ENCODE data around the gene GPM6B. TPM values are rescaled to one million over a fixed set of nuclear protein-coding genes. Genes with fewer than 3 reads are reported as not detected.
A peak's percentile ranks its signal among the peaks of the same experiment; 100 is the strongest.
"Not testable (repeated sequence)": the region's sequence is repeated elsewhere in the genome, so short reads cannot be mapped to it uniquely, and the experiment has no call there.

Gene GPM6B
- total and polyA plus RNA-seq, 7 experiments from 2014 or later, result 0.18 to 0.27 TPM; not detected in 5

DNA sequence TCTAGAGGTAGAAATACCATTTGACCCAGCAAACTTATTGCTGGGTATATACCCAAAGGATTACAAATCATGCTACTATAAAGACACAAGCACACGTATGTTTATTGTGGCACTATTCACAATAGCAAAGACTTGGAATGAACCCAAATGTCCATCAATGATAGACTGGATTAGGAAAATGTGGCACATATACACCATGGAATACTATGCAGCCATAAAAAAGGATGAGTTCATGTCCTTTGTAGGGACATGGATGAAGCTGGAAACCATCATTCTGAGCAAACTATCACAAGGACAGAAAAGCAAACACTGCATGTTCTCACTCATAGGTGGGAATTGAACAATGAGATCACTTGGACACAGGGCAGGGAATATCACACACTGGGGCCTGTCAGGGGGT, 86.4 kb downstream of the GPM6B start:
- H3K27ac ChIP-seq (ENCODE audit: low read depth, low read length); H3K9me3 ChIP-seq (ENCODE audit: control insufficient read depth in 2 of 3, low read length in 3 of 3); H3K27me3 ChIP-seq (ENCODE audit: control insufficient read depth in 2 of 2, insufficient read depth in 2 of 2, low read length in 2 of 2); H3K4me3 ChIP-seq (ENCODE audit: low read length); POLR2A ChIA-PET; CTCF ChIA-PET; DNase-seq; H3K4me3 Mint-ChIP-seq; ATAC-seq; H3K27me3 Mint-ChIP-seq; H3K36me3 ChIP-seq (ENCODE audit: control insufficient read depth in 2 of 3, insufficient read depth in 3 of 3, low read length in 3 of 3): not testable (repeated sequence)
- peaks cover 0 to 41% (median 4%) of the 10 kb centered on the region in 11 donors for H3K9me3 Mint-ChIP-seq
- peaks cover 8 to 12% of the 10 kb centered on the region in 2 donors for H3K4me1 ChIP-seq (ENCODE audit: control insufficient read depth in 2 of 2, insufficient read depth in 2 of 2, low read length in 2 of 2)
- intact Hi-C loops (cut with micrococcal nuclease), result loop anchor here (10.0 kb wide), 5 partner anchors 776 to 2004 kb away; partner anchors contain the start of genes CA5B (in 1 of the 2), FANCB (in 1 of the 2), MOSPD2 (in 1 of the 2) and PIGA (in 1 of the 2)
- peak overlapping the region in 1 of 9 donors; percentile 25 for H3K27ac Mint-ChIP-seq
- peaks cover 41 to 86% (median 69%) of the 10 kb centered on the region in 7 donors for H3K4me1 Mint-ChIP-seq
- H3K36me3 Mint-ChIP-seq, result peaks cover 0 to 64% (median 30%) of the 10 kb centered on the region in 5 donors

DNA sequence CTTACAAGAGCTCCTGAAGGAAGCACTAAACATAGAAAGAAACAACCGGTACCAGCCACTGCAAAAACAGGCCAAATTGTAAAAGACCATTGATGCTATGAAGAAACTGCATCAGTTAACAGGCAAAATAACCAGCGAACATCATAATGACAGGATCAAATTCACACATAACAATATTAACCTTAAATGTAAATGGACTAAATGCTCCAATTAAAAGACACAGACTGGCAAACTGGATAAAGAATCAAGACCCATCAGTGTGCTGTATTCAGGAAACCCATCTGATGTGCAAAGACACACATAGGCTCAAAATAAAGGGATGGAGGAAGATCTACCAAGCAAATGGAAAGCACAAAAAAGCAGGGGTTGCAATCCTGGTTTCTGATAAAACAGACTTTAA, 90.3 kb downstream of the GPM6B start:
- H3K4me3 ChIP-seq (ENCODE audit: low read length); CTCF ChIA-PET; H3K27me3 ChIP-seq (ENCODE audit: control insufficient read depth in 2 of 2, insufficient read depth in 2 of 2, low read length in 2 of 2); H3K9me3 ChIP-seq (ENCODE audit: control insufficient read depth in 2 of 3, low read length in 3 of 3); H3K4me1 ChIP-seq (ENCODE audit: control insufficient read depth in 2 of 2, insufficient read depth in 2 of 2, low read length in 2 of 2); DNase-seq; intact Hi-C loops (cut with micrococcal nuclease); H3K27me3 Mint-ChIP-seq; H3K27ac ChIP-seq (ENCODE audit: low read depth, low read length); H3K36me3 ChIP-seq (ENCODE audit: control insufficient read depth in 2 of 3, insufficient read depth in 3 of 3, low read length in 3 of 3); ATAC-seq: not testable (repeated sequence)
- Mint-ChIP-seq H3K4me1 (peaks cover 33 to 84% (median 65%) of the 10 kb centered on the region in 7 donors), H3K4me3 (peak overlapping the region in 5 of 10 donors; percentile 24 to 48 (median 40)), H3K27ac (peak overlapping the region in 6 of 9 donors; percentile 21 to 81 (median 73)), H3K36me3 (peaks cover 0 to 62% (median 51%) of the 10 kb centered on the region in 5 donors), H3K9me3 (peaks cover 0 to 37% (median 4%) of the 10 kb centered on the region in 11 donors)
- POLR2A ChIA-PET, result interaction anchor here (0.7 kb wide), 1 partner anchor 57 kb away, joined by 3 read pairs; no protein-coding TSS in a partner anchor

DNA sequence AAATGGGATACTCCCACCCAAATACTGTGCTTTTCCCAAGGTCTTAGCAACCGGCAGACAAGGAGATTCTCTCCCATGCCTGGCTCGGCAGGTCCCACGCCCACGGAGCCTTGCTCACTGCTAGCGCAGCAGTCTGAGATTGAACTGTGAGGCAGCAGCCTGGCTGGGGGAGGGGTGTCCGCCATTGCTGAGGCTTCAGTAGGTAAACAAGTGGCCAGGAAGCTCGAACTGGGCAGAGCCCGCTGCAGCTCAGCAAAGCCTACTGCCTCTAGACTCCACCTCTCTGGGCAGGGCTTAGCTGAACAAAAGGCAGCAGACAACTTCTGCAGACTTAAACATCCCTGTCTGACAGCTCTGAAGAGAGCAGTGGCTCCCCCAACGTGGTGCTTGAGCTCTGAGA, 92.0 kb downstream of the GPM6B start:
- peak overlapping the region in 4 of 9 donors; percentile 28 to 85 (median 67) for H3K27ac Mint-ChIP-seq
- POLR2A ChIA-PET, result interaction anchor here (0.6 to 4.7 kb wide), 3 partner anchors 10 to 37 kb away, joined by 5 to 36 read pairs (median 5); partner anchors contain the start of genes OFD1, RAB9A and TRAPPC2

DNA sequence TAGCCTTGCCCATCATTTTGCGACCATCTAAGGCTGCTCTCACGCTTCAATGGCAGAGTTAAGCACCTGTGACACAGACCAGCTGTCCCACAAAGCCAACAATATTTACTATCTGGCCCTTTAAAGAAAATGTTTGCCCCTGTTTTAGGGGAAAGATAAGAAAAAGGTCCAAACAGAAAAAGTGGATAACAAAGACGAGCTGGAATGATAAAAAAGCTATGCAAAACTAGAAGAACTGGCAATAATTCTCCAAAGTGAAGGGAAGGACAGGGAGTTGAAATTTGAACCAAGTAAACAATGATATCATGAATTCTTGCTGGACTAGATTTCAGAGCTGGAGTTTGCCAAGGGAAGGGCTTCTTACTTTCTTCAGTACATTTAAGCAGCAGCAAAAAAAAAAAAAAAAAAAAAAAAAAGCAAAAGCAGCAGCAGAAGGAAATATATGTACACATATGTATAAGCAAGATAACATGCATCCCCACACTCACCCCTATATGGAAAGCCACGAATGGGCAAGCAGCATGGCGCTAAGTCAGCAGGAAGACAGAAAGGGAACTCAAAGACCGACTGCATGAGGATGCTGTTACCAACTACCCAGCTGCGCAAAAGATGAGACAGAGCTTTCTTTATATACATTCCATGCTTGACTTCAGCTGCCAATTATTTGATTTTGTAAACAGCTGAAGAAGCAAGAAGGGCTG, 94.9 kb downstream of the GPM6B start:
- peaks cover 0 to 46% (median 35%) of the 10 kb centered on the region in 5 donors for H3K36me3 Mint-ChIP-seq
- no peak overlapping the region for H3K4me3 Mint-ChIP-seq

More for the DNA sequence above, 92.0 kb downstream of the GPM6B start:
- H3K27me3 ChIP-seq (ENCODE audit: control insufficient read depth in 2 of 2, insufficient read depth in 2 of 2, low read length in 2 of 2); H3K4me1 ChIP-seq (ENCODE audit: control insufficient read depth in 2 of 2, insufficient read depth in 2 of 2, low read length in 2 of 2); H3K36me3 ChIP-seq (ENCODE audit: control insufficient read depth in 2 of 3, insufficient read depth in 3 of 3, low read length in 3 of 3); H3K9me3 ChIP-seq (ENCODE audit: control insufficient read depth in 2 of 3, low read length in 3 of 3); H3K4me3 ChIP-seq (ENCODE audit: low read length); ATAC-seq; H3K27me3 Mint-ChIP-seq; H3K27ac ChIP-seq (ENCODE audit: low read depth, low read length); CTCF ChIA-PET: not testable (repeated sequence)
- peaks cover 35 to 81% (median 59%) of the 10 kb centered on the region in 7 donors for H3K4me1 Mint-ChIP-seq
- H3K4me3 Mint-ChIP-seq, result peak overlapping the region in 4 of 10 donors; percentile 21 to 64 (median 42)
- peaks cover 0 to 32% (median 4%) of the 10 kb centered on the region in 11 donors for H3K9me3 Mint-ChIP-seq
- peak in 8 of 9 donors; percentile 7 to 58 (median 24) for DNase-seq
- intact Hi-C loops (cut with micrococcal nuclease), result loop anchor here in 1 of 2 donors (1.0 kb wide), 1 partner anchor 9 kb away; the partner anchor contains the start of genes OFD1 and TRAPPC2
- peaks cover 0 to 56% (median 51%) of the 10 kb centered on the region in 5 donors for H3K36me3 Mint-ChIP-seq

DNA sequence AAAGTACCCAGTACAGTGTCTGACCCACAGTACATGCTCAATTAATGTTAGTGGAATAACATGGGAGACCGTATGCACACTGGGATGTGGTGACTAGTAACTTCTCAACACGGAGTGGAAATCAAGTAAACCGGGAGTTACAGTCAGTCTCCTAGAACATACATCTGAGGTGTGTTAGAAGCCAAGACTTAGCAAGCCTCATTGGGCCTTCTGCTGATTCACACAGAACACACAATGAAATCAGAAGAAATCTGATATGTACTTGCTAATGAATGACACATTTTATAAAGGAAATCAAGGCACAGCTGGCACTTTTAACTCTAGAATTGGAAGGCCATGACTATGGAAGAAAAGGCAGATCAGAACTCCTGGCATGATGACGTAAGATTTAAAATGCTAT, 95.5 kb downstream of the GPM6B start:
- Histone ChIP-seq H3K9me3 (ENCODE audit: control insufficient read depth in 2 of 3, low read length in 3 of 3) (no peaks in the 10 kb centered on the region), H3K36me3 (ENCODE audit: control insufficient read depth in 2 of 3, insufficient read depth in 3 of 3, low read length in 3 of 3) (peaks cover 0 to 5% (median 0%) of the 10 kb centered on the region in 3 experiments), H3K27me3 (ENCODE audit: control insufficient read depth in 2 of 2, insufficient read depth in 2 of 2, low read length in 2 of 2) (no peaks in the 10 kb centered on the region), H3K4me3 (ENCODE audit: low read length) (no peak overlapping the region), H3K27ac (ENCODE audit: low read depth, low read length) (no peak overlapping the region), H3K4me1 (ENCODE audit: control insufficient read depth in 2 of 2, insufficient read depth in 2 of 2, low read length in 2 of 2) (peaks cover 4 to 35% of the 10 kb centered on the region in 2 donors)
- ChIA-PET POLR2A (interaction anchor here (1.4 kb wide), 1 partner anchor 33 kb away, joined by 3 read pairs; the partner anchor contains the start of gene RAB9A), CTCF (no interaction called here)
- Mint-ChIP-seq H3K27me3 (no peaks in the 10 kb centered on the region), H3K27ac (peak overlapping the region in 2 of 9 donors; percentile 47 to 78), H3K4me3 (no peak overlapping the region), H3K9me3 (peaks cover 0 to 12% (median 0%) of the 10 kb centered on the region in 11 donors), H3K4me1 (peaks cover 15 to 76% (median 49%) of the 10 kb centered on the region in 7 donors), H3K36me3 (peaks cover 0 to 43% (median 32%) of the 10 kb centered on the region in 5 donors)
- intact Hi-C loops (cut with micrococcal nuclease), result no loop called here
- no peak for DNase-seq
- no peak for ATAC-seq

More for the DNA sequence above, 94.9 kb downstream of the GPM6B start:
- ChIA-PET CTCF (no interaction called here), POLR2A (interaction anchor here (0.6 to 4.7 kb wide), 3 partner anchors 13 to 71 kb away, joined by 3 to 36 read pairs (median 3); partner anchors contain the start of genes OFD1, RAB9A and TRAPPC2)
- peaks cover 20 to 78% (median 53%) of the 10 kb centered on the region in 7 donors for H3K4me1 Mint-ChIP-seq
- Histone ChIP-seq H3K4me1 (ENCODE audit: control insufficient read depth in 2 of 2, insufficient read depth in 2 of 2, low read length in 2 of 2) (peaks cover 4 to 35% of the 10 kb centered on the region in 2 donors), H3K9me3 (ENCODE audit: control insufficient read depth in 2 of 3, low read length in 3 of 3) (no peaks in the 10 kb centered on the region), H3K36me3 (ENCODE audit: control insufficient read depth in 2 of 3, insufficient read depth in 3 of 3, low read length in 3 of 3) (peaks cover 0 to 5% (median 0%) of the 10 kb centered on the region in 3 experiments), H3K4me3 (ENCODE audit: low read length) (no peak overlapping the region), H3K27ac (ENCODE audit: low read depth, low read length) (no peak overlapping the region), H3K27me3 (ENCODE audit: control insufficient read depth in 2 of 2, insufficient read depth in 2 of 2, low read length in 2 of 2) (no peaks in the 10 kb centered on the region)
- ATAC-seq (no peak), DNase-seq (no peak)
- intact Hi-C loops (cut with micrococcal nuclease), result no loop called here
- no peaks in the 10 kb centered on the region for H3K27me3 Mint-ChIP-seq
- peak overlapping the region in 5 of 9 donors; percentile 19 to 78 (median 47) for H3K27ac Mint-ChIP-seq
- peaks cover 0 to 16% (median 0%) of the 10 kb centered on the region in 11 donors for H3K9me3 Mint-ChIP-seq

All from naive thymus-derived CD4-positive, alpha-beta T cell (primary cell).